ENCODE data around the gene KRT10. TPM values are rescaled to one million over a fixed set of nuclear protein-coding genes. Genes with fewer than 3 reads are reported as not detected.

The KRT10 gene
- total RNA-seq, 1 experiment from 2014 or later, result 28.4 TPM

GRCh38 chr17:40812639-40813038 is 9.8 kb downstream of the KRT10 start:
- H3K27me3 Mint-ChIP-seq (ENCODE audit: low read depth), result peaks cover 89% of the 10 kb centered on the region
- no peak overlapping the region for H2BK12ac ChIP-seq (ENCODE audit: insufficient read length, low read depth, low read length)
- no peak overlapping the region for H3K18ac ChIP-seq (ENCODE audit: insufficient read length, low read depth, low read length)
- H3T11ph ChIP-seq (ENCODE audit: low read length), result no peak overlapping the region
- no peak overlapping the region for H2AFZ ChIP-seq (ENCODE audit: low read length)
- no peak for TF ChIP-seq CTCF (conservative IDR thresholded peaks at IDR 0.05)
- H3K56ac ChIP-seq (ENCODE audit: insufficient read length, low read depth, low read length), result no peak overlapping the region
- H3K9ac ChIP-seq (ENCODE audit: extremely low read depth, insufficient read length, low read length), result no peak overlapping the region
- H4K8ac ChIP-seq (replicated peaks; ENCODE audit: insufficient read length, low read depth, low read length), result no peak overlapping the region
- H3K79me1 ChIP-seq (ENCODE audit: insufficient read depth, low read depth, low read length, poor library complexity, severe bottlenecking), result no peaks in the 10 kb centered on the region
- H3K14ac ChIP-seq (ENCODE audit: insufficient read depth, low read length), result no peak overlapping the region
- WGBS (ENCODE audit: extremely low coverage, insufficient read length, low lambda C conversion rate), result no CpG with 5 or more reads among the region's 3 CpGs
- H2BK5ac ChIP-seq (ENCODE audit: insufficient read length, low read length), result no peak overlapping the region
- no peak overlapping the region for H3K23ac ChIP-seq (ENCODE audit: insufficient read length, low read depth, low read length)
- no peak overlapping the region for H4K91ac ChIP-seq (ENCODE audit: insufficient read length, low read depth, low read length)
- no peaks in the 10 kb centered on the region for H3K4me1 ChIP-seq (ENCODE audit: insufficient read depth, low read length)
- no peak overlapping the region for H3K27ac ChIP-seq (ENCODE audit: insufficient read length, low read depth, low read length)
- H2BK20ac ChIP-seq (ENCODE audit: low read depth, low read length, poor library complexity, severe bottlenecking), result no peak overlapping the region
- H3K9me3 ChIP-seq (ENCODE audit: control insufficient read depth, low read depth, low read length), result no peaks in the 10 kb centered on the region
- no peaks in the 10 kb centered on the region for H4K20me1 ChIP-seq (ENCODE audit: control insufficient read depth, insufficient read depth, insufficient read length)
- no peak overlapping the region for H2AK5ac ChIP-seq (ENCODE audit: insufficient read length, low read length)
- H3K23me2 ChIP-seq (ENCODE audit: insufficient read length, low read depth, low read length, poor library complexity, severe bottlenecking), result no peaks in the 10 kb centered on the region
- H4K5ac ChIP-seq (ENCODE audit: insufficient read length, low read depth, low read length), result no peak overlapping the region
- H3K4me2 ChIP-seq (ENCODE audit: insufficient read depth, insufficient read length, low read length), result no peak overlapping the region
- H3K79me2 ChIP-seq (ENCODE audit: insufficient read depth, low read length), result no peaks in the 10 kb centered on the region
- H3K9me3 Mint-ChIP-seq, result no peaks in the 10 kb centered on the region
- H2BK15ac ChIP-seq (ENCODE audit: low read depth, low read length), result no peak overlapping the region
- DNase-seq, result no peak
- H3K4me1 Mint-ChIP-seq, result no peaks in the 10 kb centered on the region
- H3K36me3 Mint-ChIP-seq (ENCODE audit: insufficient read depth in 1 of 3, low read depth in 3 of 3), result peaks cover 0 to 8% (median 8%) of the 10 kb centered on the region in 3 experiments; a peak in 5 of 7 replicates
- H3K4me3 Mint-ChIP-seq, result no peak overlapping the region
- H2BK120ac ChIP-seq (ENCODE audit: low read depth, low read length, poor library complexity, severe bottlenecking), result no peak overlapping the region
- no peak overlapping the region for H3K4ac ChIP-seq (ENCODE audit: low read depth, low read length)
- peaks cover 1% of the 10 kb centered on the region; the same call in 1 of the 2 replicates for H3K27me3 ChIP-seq (ENCODE audit: insufficient read depth, low read length)
- H3K27ac Mint-ChIP-seq, result no peak overlapping the region

Measured in H9 (cell line).